ENCODE data around the gene ABCB1.

GRCh38 chr7:87561102-87561501, 39.6 kb downstream of the ABCB1 start:
- TF ChIP-seq CTCF (IDR thresholded peaks at IDR 0.05; ENCODE audit: poor library complexity, severe bottlenecking), result no peak
- TF ChIP-seq EZH2 (IDR thresholded peaks at IDR 0.05; ENCODE audit: borderline replicate concordance, insufficient read depth, low read length, poor library complexity, severe bottlenecking), result no peak
- no peak for TF ChIP-seq EP300 (conservative IDR thresholded peaks at IDR 0.05; ENCODE audit: poor library complexity, severe bottlenecking)
- TF ChIP-seq, protein P1, sequence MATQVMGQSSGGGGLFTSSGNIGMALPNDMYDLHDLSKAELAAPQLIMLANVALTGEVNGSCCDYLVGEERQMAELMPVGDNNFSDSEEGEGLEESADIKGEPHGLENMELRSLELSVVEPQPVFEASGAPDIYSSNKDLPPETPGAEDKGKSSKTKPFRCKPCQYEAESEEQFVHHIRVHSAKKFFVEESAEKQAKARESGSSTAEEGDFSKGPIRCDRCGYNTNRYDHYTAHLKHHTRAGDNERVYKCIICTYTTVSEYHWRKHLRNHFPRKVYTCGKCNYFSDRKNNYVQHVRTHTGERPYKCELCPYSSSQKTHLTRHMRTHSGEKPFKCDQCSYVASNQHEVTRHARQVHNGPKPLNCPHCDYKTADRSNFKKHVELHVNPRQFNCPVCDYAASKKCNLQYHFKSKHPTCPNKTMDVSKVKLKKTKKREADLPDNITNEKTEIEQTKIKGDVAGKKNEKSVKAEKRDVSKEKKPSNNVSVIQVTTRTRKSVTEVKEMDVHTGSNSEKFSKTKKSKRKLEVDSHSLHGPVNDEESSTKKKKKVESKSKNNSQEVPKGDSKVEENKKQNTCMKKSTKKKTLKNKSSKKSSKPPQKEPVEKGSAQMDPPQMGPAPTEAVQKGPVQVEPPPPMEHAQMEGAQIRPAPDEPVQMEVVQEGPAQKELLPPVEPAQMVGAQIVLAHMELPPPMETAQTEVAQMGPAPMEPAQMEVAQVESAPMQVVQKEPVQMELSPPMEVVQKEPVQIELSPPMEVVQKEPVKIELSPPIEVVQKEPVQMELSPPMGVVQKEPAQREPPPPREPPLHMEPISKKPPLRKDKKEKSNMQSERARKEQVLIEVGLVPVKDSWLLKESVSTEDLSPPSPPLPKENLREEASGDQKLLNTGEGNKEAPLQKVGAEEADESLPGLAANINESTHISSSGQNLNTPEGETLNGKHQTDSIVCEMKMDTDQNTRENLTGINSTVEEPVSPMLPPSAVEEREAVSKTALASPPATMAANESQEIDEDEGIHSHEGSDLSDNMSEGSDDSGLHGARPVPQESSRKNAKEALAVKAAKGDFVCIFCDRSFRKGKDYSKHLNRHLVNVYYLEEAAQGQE (IDR thresholded peaks at IDR 0.05; ENCODE audit: borderline replicate concordance), result no peak
- TF ChIP-seq RAD21 (conservative IDR thresholded peaks at IDR 0.05), result no peak

All from neural cell (in vitro differentiated cells).